HG03571 (cell line): ENCODE data around the gene TREM2.
"Not testable (repeated sequence)": the region's sequence is repeated elsewhere in the genome, so short reads cannot be mapped to it uniquely, and the experiment has no call there.

Experiments used
- ATAC-seq: cut with Tn5 transposase; IDR thresholded peaks from one replicate; pipeline ENCODE4 v1.9.1; 2021; ENCODE audit not compliant: unreplicated experiment

The TREM2 gene

DNA sequence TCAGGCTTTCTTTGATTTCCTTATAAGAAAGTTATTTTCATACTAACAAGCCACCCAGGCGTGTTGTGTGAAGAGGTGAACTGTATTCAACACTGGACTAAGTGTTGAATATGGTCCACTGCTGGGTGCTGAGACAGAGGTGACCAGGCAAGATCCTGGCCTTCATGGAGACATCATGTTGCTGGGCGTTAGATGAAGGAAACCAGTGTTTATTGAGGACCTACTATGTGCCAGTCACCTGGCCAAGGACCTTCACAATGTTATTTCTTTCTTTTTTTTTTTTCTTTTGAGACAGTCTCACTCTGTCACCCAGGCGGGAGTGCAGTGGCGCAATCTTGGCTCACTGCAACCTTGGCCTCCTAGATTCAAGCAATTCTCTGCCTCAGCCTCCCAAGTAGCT, 6.9 kb downstream of the TREM2 start:
- no peak for ATAC-seq

DNA sequence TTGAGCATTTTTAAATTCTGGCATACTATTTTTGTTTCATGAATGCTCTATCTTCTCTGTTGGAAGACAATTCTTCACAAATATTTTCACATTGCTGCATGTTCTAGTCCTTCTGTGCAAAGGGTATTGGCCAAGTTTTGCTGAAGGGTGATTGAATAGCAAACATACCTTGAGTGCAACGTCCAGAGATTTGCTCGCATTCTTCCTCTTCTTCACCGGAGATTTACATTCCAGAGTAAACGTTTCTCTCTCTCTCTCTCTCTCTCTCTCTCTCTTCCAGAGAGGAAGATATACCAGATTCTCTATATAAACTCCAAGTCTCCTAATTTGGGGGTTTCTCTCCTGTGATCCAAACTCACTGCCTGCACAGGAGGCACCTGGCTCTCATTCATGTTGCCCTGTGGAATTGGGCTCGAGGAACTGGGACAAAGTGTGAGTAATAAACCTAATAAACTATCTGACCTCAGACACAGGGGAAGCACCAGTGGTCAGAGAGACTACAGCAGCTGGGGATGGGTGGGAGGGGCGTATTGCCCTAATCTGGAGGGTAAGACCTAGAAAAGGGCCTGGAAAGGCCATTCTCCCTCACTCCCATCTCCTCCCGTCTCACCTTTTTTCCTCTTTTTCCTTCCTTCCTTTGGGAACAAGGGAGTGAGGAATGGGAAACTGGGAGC, 7.6 kb downstream of the TREM2 start:
- ATAC-seq: no peak

DNA sequence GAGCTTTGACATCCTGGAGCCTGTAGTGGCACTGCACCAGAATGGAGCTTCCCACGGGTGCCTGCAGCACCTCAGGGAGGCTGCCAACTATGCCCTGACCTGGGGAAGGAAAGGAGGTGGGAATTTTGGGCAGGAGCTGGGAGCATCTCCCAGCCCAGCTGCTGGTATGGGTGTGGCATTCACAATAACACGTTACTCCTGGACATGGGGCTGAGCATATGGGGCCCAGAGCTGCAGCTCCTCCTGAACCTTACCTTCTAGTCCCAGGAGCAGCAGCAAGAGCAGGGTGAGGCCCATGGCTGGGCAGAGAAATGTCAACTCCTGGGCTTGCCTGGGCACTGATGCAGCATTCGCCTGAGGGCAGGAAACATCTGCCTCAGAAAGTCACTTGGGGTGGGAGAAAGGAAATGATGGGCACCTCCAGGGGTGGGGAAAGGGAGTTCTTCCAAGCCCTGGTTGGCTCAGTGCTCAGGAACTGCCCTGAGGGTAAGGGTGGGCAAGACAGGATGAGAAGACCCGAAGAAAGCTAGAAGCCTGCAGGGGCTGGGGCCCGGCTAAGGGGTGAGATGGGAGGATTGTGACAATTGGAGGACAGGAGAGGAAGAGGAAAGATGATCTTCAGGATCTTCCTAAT, 8.8 kb downstream of the TREM2 start, which contains the start of gene TREML1:
Gene TREML1 (minus strand): TSS at position 356 of the 634 bp plus-strand sequence. CDS start 59 bp downstream, at position 297.
- no peak for ATAC-seq

DNA sequence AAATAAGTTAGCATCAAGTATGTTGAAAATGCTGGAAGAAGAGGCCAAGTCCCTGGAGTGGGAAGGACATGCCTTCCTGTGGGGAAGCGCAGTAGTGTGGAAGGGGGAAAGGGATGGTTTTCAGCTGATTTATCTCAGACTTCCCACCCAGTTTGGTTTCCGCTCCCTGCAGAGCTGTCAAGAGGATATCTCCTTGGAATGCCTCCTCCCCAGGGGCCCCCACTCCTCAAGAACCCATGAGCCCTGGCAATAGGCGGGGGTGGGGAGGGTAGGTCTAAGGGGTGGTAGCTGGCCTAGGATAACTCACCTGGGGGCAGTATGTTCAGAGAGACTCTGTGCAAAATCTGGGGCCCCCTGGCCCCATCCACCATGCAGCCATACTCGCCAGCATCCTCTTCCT, 9.5 kb downstream of the TREM2 start:
- no peak for ATAC-seq

DNA sequence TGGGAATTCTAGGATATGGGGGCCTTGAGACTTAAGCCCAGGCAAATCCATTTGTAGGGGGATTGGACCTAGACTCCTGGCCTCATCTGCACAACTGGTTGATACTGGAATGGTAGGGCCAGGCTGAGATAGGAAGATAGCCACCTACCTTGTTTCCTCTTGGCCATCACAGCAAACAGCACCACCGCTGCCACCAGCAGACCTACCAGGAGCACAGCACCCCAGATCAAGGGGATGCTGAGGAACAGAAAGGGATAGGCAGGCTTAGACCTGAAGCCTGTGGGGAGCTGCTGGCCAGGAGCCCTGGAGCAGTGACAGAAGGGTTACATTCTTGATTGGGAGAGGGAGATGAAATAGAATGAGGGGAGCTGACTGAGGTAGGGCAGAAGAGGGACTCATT, 12.2 kb downstream of the TREM2 start:
- ATAC-seq: no peak

DNA sequence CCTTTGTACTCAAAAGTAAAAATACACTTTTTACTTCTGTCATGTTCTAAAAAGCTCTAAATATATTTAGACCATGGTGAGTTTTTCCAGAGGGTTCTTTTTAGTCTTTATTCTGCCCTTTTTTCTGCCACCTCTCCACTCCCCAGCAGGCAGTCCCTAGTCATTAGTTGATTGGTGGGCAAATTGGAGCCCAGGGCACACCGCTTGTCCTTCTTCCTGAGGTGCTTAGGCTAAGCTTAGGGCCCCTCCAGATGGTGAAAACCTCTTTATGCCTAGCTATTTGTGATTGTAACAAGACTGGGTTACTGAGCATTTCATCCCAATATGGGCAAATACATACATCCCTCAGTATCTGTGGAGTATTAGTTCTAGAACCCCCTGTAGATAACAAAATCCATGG, 15.0 kb downstream of the TREM2 start:
- no peak for ATAC-seq

DNA sequence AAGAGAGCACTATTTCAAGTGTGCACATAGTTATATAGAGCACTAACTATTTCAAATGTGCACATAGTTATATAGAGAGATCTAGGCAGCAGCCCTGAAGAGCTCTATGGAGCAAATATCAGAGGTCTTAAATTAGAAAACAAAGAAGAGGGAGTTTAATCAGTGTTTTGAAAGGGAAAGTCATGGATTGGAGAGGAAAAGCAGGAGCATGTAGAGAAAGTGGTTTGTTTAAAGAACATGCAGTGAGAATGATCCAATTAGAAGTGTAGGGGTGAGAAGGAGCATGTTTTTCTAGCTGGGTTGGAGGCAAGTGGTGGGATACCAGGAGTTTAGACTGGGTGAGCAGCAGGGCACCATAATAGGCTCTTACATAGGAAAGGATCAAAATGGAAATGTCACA, 26.0 kb downstream of the TREM2 start:
- ATAC-seq: no peak

DNA sequence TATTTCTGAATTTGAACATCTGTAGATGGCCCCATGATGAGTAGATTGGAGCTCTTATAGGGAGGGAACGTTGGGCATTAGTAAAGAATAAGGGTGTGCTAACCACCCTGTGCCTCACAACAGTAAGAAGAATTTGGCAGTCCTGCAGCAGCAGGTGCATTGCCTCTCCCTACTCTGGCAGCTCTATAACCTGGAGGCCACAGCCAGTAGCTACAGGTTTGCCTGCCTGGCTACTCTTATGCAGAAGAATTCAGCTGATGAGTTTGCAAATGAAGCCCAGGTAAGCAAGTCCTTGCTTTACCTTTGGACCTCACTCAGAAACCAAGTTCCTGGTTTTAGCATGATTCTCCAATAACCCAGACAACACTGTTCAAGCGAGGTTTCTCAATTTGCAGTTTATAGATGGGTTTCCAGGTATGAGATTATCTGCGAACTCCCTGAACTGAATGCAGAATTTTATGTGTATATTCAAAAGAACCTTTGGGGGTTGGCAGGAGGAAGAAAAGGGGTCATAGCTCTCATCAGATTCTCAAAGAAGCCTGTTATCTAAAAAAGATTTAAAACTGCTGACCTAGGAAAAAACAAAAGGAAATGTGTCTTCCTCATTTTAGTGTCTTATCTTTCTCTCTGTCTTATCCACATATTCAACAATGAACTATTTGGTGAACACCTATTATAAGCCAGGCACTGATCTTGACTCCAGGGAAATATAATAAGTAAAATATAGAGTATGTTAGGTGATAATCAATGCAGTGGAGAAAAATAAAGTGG, 27.7 kb downstream of the TREM2 start:
- no peak for ATAC-seq

DNA sequence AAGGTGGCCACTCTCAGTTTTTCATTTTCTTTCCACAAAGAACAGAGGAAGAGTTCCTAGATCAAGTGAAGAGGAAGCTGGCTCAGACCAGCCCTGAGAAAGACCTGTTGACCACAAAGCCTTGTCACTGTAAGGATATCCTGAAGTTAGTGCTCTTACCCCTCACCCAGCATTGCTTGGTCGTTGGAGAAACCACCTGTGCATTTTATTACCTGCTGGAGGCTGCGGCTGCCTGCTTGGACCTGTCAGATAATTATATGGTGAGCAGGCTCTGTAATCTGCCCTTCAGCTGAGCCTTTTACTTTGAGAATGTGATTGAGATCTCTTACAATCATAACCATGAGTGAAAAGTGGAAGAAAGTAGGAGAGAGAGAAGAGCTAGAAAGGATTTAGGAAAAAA, 30.7 kb downstream of the TREM2 start:
- no peak for ATAC-seq

DNA sequence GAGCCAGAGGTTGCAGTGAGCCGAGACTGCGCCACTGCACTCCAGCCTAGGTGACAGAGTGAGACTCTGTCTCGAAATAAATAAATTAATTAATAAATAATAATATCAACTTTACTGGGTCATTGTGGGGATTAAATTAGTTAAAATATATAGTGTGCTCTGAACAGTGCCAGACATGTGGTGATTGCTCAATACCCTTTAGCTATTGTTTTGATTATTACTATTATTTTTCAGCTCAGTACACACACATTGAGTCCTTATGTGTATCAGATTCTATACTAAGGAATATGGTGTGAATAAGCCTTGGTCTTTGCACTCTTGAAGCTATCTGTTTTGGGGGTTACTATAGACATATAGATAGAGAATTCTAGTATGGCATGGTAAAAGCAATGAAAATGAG, 37.6 kb downstream of the TREM2 start:
- ATAC-seq: no peak

DNA sequence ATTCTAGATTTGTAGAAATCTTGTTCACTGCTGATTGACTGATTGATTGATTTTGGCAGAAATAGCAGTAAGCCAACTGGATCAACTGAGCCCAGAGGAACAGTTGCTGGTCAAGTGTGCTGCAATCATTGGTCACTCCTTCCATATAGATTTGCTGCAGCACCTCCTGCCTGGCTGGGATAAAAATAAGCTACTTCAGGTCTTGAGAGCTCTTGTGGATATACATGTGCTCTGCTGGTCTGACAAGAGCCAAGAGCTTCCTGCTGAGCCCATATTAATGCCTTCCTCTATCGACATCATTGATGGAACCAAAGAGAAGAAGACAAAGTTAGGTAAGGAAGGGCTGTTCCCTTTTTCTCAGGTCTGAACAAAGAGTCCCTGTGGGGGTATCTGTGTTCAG, 40.0 kb downstream of the TREM2 start:
- ATAC-seq: no peak

DNA sequence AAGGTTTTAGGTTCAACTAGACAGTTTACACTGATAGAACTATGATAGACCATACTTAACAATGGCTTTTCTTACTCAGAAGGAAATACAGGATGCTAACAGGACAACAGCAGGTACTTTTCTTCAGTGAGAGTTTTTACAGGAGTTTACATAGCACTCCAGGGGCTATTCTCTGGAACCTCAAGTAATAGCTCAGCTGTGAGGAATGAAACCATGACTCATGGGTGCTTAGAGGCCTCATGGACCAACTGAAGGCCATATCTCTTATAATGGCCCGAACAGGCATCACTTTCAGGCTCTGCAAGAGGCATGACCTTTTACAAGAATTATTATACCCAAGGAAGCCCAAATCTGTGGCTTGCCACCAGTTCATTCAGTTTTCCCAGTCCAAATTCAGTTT, 40.5 kb downstream of the TREM2 start:
- ATAC-seq: no peak

DNA sequence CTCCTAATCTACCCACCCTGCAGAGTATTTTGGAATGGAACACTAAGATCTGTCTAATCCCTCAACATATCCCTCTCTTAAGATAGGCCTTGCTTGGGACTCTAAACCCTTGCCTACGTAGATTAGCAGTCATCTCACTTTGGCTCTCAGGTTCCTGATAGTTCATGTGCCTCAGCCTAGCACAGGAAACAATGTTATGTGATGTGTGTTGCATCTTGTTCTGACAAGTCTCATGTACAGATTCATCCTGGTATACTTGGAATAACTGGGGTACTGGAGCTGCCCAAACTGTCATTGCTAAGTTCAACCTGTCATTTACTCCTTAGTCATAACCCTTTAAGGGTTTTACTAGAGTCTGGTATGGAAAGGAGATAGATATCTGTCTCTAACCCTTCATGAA, 42.9 kb downstream of the TREM2 start:
- ATAC-seq: no peak

DNA sequence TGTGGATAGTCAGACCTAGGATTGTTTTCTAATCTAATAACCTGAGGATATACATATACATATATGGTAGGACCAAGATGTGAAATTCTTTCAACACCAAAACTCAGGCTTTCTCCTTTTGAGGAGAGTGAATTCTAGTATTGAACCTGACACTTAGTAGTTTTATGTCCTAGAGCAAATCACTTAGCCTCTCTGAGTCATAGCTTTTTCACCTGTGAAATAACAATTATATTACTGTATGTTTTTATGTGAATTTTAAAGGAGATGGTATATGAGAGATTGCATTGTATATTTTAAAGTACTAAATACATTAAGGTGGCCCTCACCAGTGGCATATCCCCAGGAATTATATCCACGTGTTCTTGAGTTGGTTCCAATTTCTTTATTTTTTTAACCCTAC, 43.4 kb downstream of the TREM2 start:
- ATAC-seq: no peak

DNA sequence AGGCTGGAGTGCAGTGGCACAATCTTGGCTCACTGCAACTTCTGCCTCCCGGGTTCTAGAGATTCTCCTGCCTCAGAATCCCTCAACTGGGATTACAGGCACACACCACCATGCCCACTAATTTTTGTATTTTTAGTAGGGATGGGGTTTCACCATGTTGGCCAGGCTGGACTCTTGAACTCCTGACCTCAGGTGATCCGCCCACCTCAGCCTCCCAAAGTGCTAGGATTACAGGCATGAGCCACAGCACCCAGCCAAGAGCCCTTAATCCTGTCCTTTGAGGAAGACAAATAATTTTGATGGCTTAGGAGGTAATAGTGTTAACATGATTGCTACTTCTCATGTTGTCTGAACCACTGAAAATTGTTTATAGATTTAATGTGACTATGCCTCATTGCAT, 47.9 kb downstream of the TREM2 start:
- ATAC-seq: not testable (repeated sequence)

DNA sequence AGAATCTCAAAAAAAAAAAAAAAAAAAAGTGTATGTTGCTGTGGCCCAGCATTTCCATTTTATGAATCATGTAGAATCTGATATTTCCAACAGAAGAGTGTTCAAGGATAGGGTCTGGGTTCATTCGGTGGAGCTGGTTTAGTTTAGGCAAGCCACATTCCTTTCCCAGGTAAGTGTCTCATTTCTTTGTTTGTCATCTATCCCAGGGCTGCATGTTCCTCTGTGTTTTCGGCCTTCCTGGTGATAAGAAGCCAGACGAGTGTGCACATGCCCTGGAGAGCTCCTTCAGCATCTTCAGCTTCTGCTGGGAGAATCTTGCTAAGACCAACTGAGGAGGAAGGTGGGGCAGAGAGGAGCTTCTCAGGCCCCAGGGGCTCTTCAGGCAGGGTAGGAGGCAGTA, 51.9 kb downstream of the TREM2 start:
- no peak for ATAC-seq
